ENCODE measurements around the gene API5.
"Not testable (repeated sequence)": the region's sequence is repeated elsewhere in the genome, so short reads cannot be mapped to it uniquely, and the experiment has no call there.

Gene API5

DNA sequence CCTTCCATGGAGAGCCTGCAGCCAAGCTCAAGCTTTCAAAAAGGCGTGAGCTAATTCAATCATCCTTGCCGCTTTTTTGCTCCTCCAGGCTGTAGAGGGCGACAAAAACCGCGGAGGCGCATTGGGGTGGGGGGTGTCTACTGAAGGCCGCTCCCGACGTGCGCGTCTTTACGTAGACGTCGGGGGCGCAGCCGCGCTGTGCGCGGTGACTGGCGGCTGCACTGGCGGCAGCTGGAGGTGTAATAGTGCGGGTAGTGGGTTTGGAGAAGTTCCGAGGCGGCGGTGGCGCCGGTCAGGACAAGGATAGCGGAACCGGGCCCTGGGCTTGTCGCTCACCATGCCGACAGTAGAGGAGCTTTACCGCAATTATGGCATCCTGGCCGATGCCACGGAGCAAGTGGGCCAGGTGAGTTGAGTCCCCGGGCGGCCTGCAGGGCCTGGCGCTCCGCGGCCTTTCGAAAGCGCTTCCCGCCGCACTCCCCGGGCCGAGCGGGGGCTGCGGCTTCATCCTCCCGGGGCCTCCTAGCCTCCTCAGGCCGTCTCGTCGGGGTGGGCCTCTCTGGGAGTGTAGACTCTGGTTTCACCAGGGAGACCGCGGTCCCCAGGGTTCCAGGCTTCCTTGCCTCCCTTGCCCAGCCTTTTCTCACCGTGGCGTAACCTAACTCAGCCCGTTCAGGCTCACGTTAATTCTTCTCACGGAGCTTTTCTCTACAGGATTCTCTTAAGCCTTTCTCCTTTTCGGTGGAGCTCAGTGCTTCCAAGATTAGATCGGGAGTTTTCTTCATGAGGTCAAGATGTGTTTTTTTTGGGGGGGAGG is at the start of gene API5:
Gene API5 (plus strand): TSS at position 206 of the 817 bp plus-strand sequence. CDS start 132 bp downstream, at position 338.
- FAIRE-seq, result peak; percentile 98

DNA sequence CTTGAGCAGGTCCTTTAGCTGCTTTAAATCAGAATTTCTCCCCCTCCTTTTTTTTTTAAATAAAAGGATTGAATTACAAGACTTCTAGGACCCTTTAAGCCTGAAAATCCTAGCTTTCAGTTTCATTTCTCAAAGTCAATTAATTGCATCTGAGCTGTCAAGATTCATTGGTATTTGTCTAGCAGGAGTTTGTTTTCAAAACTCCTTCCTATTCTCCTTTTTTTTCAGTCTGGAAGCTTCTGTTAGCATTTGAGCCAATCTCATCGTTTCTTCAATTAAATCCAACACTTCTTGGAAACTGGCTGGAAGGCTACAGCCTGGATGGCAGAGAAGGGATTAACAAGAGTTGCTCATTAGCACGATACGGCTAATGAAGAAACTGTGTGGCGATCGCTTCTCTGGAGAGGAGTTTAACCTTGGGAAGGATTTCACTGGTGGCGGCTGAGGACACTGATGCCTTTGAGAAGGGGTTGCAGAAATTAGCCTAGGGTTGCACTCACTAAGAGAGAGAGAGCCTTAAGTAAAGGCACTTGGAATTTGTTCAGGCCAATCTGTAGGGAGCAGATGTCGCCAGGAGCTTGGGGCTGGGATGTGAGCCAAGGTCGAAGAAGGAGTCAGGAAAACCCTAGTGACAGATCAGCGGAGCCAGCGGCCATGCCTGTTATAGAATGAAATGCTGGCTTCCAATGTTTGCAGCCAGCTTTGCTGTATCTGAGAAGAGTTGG is 43.8 kb upstream of the API5 start:
- DNase-seq (ENCODE audit: extremely low spot score, insufficient read length, low read depth) (no peak), FAIRE-seq (no peak)

More for the DNA sequence above, at the start of gene API5:
- peak; percentile 79 for DNase-seq (ENCODE audit: extremely low spot score, insufficient read length, low read depth)

DNA sequence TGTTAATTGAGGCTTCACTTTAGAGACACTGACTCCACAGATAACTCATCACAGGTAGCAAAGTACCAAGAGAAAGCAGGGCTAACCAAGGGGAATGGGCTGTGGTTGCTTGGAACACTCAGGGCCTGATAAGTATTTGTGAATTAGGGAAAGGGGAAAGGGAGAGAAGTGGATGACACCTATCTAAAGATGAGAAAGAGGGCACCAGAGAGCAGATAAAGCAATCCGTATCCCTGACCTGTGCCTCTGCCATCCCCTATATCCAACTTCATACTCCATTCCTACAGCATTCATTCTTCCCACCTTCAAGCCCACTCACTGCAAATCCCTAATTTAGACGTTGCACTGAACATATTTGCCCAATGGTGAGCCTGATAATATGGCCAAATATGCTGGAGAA is 43.0 kb upstream of the API5 start:
- no peak for DNase-seq (ENCODE audit: extremely low spot score, insufficient read length, low read depth)

DNA sequence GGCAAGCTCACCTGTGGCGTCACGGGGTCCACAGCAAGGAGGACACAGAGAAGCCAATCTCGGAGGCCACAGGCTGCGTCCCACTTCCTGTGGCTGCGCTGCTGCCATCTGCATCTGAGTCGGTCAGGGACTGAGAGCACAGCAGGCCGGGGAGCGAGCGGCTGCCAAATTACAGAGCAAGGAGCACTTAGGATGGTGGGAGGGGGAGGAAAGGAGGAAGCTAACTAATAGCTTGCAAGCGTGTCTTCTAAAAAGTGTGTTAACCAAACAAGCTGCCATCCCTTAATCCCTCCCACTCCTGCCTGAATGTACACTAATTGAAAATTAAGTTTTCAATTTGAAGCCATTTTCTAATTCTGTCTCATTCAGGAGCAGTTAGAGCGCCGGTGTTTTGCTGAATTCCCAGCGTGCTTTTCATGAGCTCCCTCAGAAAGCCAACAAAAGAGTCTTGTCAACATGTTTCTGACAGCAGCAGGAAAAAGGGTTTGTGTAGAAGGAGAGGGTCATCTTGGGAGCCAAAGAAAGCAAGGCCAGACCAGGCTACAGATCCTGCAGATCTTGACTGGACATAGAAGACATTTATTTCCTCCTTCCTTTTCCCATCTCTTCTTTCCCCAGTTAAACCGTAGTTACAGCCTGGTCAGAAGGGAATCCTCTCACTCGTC is 42.4 kb upstream of the API5 start:
- DNase-seq (ENCODE audit: extremely low spot score, insufficient read length, low read depth) (no peak), FAIRE-seq (no peak)

More for the DNA sequence above, 43.0 kb upstream of the API5 start:
- FAIRE-seq, result no peak

DNA sequence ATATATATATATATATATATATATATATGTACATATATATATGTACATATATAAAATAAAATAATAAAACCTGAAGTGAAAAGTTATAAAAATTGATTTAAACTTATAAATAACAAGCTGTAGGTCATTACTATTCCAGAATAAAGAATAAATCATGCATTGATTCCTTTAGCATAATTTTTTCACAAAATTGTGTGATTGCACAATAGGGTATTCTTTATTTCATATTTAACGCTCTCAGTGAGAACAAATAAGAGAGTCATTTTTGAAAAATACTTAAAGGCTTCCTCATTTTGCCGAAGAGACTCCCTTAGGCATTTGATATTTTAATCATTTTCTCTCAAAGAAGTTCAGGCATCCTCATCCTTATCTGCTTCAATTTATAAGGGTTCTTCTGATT is 41.3 kb upstream of the API5 start:
- FAIRE-seq, result no peak
- no peak for DNase-seq (ENCODE audit: extremely low spot score, insufficient read length, low read depth)

DNA sequence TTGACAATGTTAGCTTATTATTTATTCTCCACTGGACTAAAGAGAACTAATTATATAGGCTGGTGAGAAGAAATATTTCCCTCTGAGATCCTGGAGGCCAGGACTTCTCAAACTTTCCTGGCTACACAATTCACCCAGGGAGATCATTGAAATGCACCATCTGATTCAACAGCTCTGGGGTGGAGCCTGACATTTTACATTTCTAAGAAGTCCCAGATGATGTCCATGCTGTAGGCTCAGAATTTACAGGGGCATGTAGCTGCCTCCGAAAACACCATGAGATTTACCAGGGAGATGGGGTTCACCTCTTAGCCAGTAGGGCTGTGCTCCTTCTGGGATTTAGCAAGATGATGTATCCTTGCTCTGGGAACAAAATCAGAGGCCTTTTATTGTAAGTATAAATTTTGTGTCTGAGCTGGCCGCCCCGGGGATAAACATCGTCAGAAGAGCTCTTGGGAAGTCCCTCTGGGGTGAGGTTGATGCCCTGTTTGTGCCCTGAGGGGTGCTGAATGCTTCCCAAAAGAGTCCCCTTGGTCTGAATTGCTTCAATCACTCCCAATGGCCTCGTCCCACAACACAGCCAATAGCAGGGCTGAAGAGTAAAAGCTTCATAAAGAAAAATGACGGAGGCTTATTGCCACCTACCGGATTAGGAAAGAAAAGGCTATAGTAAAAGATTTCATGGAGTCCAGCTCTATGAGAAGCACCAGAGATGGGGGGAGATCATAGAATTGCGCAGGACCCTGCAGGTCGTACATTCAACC is 33.4 kb upstream of the API5 start:
- FAIRE-seq, result no peak

DNA sequence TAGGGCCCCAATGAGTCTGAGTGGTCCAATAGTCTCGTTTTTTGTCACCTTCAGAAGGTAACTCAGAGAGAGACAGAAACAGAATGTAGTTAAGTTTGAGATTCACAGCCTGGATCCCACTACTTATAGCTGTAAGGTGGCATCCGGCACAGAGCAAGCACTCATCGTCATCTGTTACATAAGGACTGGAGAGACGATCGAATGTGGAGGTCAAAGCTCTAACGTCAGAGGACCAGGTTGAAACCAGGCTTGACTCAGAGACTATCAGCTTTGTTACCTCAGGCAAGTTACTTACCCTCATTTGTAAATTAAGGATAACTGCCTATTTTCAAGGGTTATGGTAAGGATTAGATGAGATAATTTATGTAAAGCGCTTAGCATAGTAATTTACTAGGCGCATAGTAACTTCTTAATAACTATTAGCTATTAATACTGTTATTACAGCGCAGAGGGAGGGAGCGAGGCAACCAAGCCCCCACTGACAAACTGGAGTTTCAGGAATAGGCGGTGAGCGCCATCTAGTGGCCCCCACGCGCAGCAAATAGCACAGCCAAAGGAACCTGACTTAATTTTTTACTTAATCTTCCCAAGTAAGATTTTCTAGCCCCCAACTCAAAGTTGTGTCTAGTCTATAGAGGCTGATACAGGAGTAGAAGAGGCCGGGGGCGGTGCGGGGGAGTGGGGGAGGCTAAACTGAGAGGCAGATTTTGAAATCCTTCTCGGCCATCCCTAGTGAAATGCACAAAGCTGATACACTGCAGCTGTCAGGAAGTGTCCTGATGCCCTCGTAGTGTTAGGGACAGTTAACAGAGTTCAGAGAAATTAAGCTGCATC is 29.0 kb upstream of the API5 start:
- peak; percentile 23 for DNase-seq (ENCODE audit: extremely low spot score, insufficient read length, low read depth)

More for the DNA sequence above, 33.4 kb upstream of the API5 start:
- no peak for DNase-seq (ENCODE audit: extremely low spot score, insufficient read length, low read depth)

DNA sequence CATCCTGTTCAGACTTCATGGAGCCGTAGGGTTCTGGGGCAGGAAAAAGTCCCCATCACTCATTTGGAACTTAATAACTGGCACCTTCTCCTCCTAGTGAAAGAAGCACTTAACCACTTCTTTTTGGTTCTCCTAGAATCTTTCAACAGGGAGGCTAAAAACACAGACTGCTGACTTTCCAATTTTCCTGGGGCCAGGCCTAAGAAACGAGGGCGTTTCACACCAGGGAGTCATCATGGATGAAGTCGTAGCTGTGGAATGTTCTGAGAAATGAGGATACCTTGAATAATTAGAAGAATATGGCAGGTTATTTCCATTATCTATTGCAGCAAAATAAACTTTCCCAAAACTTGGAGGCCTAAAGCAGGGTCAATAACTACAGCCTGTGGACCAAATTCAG is 26.0 kb upstream of the API5 start:
- no peak for FAIRE-seq

More for the DNA sequence above, 29.0 kb upstream of the API5 start:
- FAIRE-seq, result peak; percentile 5

DNA sequence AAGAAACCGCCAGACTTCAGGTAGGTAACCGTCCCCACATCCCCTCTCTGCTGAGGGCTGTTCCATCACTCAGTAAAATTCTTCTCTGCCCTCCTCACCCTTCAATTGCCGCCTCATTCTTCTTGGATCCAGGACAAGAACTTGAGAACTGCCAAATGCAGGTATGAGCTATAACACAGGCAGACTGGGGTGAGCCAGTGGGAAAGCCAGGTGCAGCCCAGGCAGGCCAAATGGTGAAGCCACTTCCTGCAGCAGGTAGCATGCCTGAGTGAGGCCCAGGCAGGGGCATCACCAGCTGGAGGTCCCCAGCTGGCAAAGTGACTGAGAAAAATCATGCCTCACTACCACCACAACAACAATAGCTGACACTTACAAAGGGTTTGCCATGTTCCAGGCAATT is 22.4 kb upstream of the API5 start:
- FAIRE-seq, result no peak
- no peak for DNase-seq (ENCODE audit: extremely low spot score, insufficient read length, low read depth)

More for the DNA sequence above, 26.0 kb upstream of the API5 start:
- DNase-seq (ENCODE audit: extremely low spot score, insufficient read length, low read depth), result no peak

DNA sequence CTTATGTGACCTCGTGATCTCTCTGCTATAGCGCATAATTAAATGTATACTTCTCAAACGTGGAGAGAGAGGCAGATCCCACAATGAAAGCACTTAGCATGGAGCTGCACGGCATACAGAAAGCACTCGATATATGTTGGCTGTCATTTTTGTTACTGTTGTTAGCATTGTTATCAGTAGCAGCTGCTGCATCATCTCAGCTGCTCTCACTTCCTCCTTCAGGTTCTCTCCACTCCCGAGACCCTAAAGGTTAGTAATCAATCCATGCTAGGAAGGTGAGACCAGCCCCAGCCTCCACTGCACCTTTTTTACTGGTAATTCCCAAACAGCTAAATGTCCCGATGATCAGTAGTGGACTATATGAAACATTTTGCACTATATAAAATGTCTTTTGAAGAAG is 13.4 kb upstream of the API5 start:
- DNase-seq (ENCODE audit: extremely low spot score, insufficient read length, low read depth), result no peak
- no peak for FAIRE-seq

DNA sequence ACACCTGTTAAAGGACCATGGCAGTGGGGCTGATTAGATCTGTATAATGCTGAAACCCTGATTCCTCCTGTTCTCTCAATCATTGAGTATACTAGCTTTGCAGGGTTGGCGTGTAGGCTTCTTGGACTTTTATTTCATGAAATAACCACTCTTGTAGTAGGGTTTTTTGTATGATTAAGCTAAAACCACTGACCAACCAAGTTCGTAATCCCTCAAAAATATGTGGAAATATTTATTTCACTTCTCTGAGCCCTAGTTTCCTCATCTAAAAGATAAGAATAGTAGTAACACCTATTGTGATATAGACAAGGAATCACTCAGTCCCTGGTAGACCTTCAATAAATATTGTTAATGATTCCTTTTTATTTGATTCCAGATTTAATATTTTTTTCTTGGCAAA is 4.2 kb downstream of the API5 start:
- FAIRE-seq, result no peak
- DNase-seq (ENCODE audit: extremely low spot score, insufficient read length, low read depth), result no peak

DNA sequence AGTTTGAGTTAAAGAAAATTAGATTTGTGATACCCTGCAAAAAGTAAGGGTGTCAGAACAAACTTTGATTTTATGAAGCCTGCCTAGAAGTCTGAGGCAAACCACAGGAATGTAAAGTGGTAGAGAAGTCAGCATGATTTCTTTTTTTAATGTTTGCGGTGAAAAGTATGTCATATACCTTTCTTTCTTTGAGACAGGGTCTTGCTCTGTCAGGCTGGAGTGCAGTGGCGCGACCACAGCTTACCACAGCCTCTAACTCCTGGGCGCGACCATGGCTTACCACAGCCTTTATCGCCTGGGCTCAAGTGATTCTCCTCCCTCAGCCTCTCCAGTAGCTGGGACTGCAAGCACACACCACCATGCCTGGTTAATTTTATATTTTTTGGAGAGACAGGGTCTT is 4.7 kb downstream of the API5 start:
- DNase-seq (ENCODE audit: extremely low spot score, insufficient read length, low read depth) (no peak), FAIRE-seq (no peak)

DNA sequence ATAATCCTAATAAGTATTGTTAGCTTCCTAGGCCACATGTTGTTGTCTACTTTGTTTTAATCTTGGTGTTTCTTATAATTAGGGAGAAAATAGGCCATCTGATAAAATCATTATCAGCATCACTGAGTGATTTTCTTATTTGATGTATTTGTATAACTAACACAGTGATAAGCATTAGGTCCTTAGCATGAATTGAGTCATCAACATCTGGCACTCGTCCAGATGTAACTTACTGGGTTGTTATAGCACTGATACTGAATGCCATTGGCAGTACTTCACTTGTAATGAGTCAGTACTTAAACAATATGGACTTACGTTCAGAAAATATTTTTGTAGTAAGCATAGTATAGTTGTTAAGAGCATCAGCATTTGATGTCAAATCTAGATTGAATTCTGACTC is 16.2 kb downstream of the API5 start:
- DNase-seq (ENCODE audit: extremely low spot score, insufficient read length, low read depth), result no peak
- FAIRE-seq, result no peak

DNA sequence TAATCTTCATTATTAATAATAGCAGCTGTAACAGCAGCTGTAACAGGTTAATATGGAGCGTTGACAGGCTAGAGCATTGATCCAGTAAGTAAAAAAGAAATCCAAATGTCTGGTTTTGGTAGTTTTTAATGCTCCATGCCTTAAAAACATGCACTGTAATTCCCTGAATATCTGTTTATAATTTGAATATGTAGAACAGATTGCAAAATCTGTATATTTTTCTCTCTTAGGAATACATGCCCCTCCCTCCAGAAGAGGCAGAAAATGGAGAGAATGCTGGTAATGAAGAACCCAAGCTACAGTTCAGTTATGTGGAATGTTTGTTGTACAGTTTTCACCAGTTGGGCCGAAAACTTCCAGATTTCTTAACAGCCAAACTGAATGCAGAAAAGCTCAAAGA is 16.7 kb downstream of the API5 start:
- FAIRE-seq (no peak), DNase-seq (ENCODE audit: extremely low spot score, insufficient read length, low read depth) (no peak)

DNA sequence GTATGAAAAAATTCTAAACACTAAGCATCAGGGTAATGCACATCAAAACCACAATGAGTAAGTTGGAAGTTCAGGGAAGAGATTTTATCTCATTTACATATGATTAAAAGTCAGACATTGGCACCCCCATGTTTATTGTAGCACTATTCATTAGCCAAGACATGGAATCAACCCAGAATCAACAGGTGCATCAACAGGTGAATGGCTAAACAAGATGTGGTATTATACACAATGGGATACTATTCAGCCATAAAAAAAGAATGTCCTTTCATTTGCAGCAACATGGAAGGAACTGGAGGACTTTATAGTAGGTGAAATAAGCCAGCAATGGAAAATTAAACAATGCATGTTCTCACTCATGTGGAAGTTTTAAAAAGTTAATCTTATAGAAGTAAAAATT is 29.4 kb downstream of the API5 start:
- FAIRE-seq, result no peak
- no peak for DNase-seq (ENCODE audit: extremely low spot score, insufficient read length, low read depth)

DNA sequence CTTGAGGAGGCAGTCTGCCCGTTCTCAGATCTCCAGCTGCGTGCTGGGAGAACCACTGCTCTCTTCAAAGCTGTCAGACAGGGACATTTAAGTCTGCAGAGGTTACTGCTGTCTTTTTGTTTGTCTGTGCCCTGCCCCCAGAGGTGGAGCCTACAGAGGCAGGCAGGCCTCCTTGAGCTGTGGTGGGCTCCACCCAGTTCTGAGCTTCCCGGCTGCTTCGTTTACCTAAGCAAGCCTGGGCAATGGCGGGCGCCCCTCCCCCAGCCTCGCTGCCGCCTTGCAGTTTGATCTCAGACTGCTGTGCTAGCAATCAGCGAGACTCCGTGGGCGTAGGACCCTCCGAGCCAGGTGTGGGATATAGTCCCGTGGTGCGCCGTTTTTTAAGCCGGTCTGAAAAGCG is 39.6 kb downstream of the API5 start:
- DNase-seq (ENCODE audit: extremely low spot score, insufficient read length, low read depth); FAIRE-seq: not testable (repeated sequence)

DNA sequence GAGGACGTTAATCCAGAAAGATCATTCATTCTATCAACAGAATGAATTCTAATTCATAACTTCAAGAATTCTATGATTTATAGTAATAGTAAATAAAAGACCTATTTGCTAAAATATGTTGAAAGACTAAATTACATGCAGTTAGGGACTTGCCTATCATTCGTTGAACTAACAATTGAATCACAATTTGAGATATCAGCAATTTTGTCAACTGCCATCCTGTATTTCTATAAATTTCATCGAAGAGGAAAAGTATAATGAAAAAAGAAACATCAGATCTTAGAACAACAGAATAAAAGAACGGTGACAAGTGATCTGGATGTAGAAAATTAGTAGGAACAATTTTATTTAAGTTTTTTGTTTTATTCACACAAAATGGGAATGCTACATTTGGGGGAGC is 42.5 kb downstream of the API5 start:
- FAIRE-seq (no peak), DNase-seq (ENCODE audit: extremely low spot score, insufficient read length, low read depth) (no peak)

DNA sequence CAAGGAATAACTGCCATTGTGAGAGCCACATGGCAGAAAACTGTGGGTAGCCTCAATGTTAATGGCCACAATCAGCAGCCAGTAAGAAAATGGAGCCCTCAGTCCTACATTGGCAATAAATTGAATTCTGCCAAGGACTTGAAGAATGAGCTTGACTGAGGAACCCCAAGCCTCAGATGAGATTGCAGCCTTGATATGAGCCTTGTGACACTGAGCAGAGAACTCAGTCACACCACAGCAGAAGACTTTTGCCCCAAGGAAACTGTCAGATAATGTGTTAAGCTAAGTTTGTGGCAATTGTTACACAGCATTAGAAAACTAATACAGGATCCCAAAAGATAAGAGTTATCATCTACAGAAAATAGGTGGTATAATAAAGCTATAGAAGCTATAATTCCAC is 44.5 kb downstream of the API5 start:
- DNase-seq (ENCODE audit: extremely low spot score, insufficient read length, low read depth) (no peak), FAIRE-seq (no peak)

DNA sequence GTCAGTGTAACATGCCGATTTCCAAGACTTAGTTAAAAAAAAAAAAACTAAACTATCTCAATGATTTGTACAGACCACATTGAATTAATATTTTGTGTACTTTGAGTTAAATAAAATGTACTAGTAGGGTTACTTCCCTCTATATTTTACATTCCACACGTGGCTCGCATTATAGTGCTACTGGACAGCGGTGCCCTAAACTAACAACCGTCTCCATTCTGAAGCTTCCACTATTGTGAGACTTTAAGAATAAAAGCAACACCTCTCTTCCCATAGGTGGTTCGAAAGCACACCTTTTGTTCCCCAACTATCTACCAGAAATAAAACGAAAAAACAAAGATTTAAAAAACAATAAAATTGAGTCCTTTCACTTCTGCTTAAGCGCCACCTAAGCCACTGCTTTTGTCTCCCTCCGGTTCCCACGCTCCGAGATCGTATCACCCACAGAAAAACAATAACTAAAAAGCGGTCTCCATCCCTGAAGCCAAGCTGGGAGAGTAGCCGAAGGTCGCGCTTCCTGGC is 46.5 kb downstream of the API5 start:
- DNase-seq (ENCODE audit: extremely low spot score, insufficient read length, low read depth) (no peak), FAIRE-seq (no peak)
